GM18520 (cell line): ENCODE measurements around the gene UTP20.
A peak's percentile ranks its signal among the peaks of the same experiment; 100 is the strongest.

Source experiments
- ATAC-seq: cut with Tn5 transposase; IDR thresholded peaks from one replicate; pipeline ENCODE4 v1.9.1; 2021; ENCODE audit not compliant: unreplicated experiment

UTP20 gene

DNA sequence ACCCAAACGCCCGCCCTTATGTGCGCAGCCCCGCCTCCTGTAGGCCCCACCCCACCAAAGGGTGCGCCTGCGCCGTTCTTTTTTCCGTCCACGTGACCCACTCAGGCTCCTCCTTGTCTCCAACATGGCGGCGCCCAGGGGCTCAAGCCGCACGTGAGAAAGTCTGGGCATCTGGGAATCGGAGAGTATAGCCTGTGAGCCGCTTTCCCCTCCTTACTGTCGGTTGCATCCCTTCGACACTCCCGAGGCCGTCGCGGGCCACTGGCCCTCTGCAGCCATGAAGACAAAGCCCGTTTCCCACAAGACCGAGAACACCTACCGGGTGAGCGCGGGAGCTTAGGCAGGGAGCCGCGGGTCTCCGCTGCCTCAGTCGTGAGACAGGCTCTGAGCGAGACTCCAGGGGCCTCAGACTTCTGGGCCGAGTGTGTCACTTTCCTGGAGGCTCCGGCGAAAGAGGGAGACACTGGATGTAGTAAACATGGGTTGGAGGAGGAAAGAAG is at the start of gene UTP20:
Gene UTP20, plus strand, starts transcription at position 100 of the 500 bp plus-strand sequence. Its CDS starts 178 bp downstream, at position 278.
- peak; percentile 96 for ATAC-seq

- no peak for ATAC-seq
These were observed 49.4 kb upstream of the UTP20 start for GRCh38 chr12:101230547-101230946.

DNA sequence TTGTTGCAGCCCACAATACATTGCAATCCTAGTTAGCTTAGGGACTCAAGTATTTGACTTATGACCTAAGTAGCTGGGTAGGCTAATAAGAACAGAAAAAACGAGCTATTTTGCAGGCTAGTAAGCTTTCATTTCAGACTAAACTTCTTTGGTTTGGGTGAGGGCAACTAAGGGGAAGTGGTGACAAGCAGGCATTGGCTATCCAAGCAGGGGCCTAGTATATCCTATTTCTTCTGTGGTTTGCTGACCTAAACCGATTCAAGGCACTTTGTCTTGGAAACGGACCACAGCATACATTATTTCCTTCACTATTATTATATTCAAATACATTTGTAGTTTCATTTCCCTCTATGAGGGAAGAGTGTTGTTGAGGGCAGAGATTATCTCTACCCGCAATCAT is 48.3 kb upstream of the UTP20 start:
- no peak for ATAC-seq

DNA sequence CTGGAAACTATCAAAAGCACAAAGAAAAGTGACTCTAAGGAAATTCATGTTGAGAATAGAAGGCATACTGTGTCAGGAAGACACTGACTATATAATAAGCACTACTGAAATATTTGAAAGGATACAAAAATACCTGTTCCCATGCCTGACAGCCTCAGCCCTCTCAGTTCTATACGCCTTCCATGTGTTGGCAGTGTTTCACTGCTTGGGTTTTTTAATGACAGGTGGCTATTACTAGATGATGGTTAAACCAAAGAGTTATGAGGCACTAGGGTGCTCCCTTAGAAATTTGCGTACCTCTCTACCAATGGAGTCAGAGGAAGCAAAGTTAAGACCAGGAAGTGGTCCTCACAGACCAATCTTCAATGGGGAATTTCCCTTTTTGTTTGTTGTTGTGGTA is 44.2 kb upstream of the UTP20 start:
- ATAC-seq, result no peak

- no peak for ATAC-seq
These were observed 41.6 kb upstream of the UTP20 start for GRCh38 chr12:101238306-101238705.

DNA sequence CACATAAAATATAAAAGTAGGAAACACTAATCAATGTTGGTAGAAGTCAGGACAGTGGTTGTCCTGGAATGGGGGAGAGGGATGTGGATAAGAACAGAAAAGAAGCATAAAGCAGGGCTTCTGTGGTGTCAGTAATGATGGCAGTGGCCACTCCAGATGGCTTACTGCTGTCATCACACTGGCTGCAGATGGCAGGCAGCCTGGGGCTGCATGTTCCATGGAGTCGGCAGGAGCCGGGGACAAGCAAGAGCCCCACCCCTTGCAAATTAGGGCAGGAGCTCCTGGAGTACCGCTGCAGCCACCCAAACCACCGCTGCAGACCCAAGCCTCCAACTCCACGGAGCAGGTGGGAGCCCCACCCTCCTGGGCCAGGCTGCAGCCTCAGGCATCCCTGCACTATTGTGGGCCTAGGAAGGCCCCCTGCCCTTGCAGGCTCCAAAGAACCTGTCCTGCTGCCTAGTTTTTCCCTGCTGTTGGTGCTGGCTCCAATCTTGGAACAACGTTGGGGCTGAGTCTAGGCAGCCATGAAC is 41.0 kb upstream of the UTP20 start:
- no peak for ATAC-seq

- no peak for ATAC-seq
These were observed 36.8 kb upstream of the UTP20 start for GRCh38 chr12:101243074-101243473.

DNA sequence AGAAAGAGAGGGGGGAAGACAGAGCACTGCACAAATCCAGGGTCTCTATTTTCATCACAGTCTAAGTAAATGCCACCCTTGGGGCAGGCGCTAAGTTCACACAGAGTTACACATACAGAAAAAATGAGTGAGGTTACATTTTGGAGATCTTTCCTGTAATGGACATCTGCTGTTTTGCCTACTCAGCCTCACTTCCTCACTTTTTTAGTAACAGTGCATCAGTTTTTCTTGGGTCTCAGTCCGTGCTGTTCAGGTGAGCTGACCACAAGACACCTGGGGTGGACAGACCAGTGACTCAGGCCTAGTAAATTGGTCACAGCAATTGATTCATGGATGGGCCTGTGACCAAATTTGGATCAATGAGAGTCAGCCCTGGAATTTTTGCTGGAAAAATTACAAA is 36.3 kb upstream of the UTP20 start:
- no peak for ATAC-seq

- no peak for ATAC-seq
These were observed 23.6 kb upstream of the UTP20 start for GRCh38 chr12:101256266-101256665.

- no peak for ATAC-seq
These were observed 22.5 kb upstream of the UTP20 start for GRCh38 chr12:101257357-101257756.

DNA sequence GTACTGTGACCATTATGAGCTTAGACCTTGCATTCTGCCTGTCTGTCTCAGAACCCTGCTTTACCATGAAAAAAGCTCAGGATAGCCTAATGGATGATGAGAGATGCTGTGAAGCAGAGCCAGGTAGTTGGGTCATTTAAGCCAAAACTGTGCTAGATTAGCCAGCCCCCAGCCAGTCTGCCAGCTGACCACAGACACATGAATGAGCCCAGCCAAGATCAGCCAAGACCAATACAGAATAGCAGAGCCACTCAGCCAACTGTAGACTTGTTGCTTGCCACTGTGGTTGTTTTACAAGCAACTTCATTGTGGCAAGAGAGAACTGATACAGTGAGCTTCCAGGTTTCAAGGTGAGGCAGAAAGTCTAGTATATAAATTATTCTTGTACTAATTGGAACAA is 12.8 kb upstream of the UTP20 start:
- no peak for ATAC-seq

GRCh38 chr12:101276433-101276832 is 3.5 kb upstream of the UTP20 start:
- no peak for ATAC-seq

- no peak for ATAC-seq
These were observed 2.5 kb upstream of the UTP20 start for GRCh38 chr12:101277443-101277842.

DNA sequence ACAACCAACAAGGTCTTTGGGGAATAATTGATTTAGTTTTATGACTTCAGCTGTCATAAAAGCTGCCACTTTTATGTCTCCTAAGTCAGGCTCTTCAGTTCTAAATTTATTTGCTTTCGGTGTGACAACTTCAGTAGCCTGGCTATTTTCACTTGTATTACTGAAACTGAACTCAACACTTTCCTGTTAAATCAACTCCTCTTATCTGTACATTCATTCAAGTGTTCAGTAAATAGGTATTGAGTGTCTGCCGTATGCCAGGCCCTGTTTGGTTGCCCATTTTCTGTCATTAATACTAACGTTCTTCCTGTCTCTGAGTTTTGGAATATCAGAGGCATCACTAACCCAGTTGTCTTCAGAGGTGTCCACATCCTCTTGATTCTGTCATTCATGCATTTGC is 7.5 kb downstream of the UTP20 start:
- no peak for ATAC-seq

- no peak for ATAC-seq
These were observed 17.8 kb downstream of the UTP20 start for GRCh38 chr12:101297661-101298060.

DNA sequence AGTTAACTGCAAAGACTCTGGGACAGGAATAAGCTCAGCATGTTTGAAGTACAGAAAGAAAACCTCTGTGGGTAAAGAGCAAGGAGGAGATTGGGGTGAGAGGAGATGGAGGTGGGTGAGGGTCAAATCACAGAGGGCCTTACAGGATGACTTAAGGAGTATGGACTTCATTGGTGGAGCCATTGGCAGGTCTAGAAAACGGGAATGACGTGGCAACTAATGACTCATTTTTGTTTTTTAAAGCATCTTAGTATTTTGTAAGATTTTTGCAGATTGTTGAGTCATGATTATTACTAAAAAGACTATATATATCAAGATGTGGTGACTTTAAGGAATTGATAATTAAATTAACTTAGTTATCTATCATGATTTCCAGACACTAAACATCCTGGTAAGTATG is 18.5 kb downstream of the UTP20 start:
- ATAC-seq, result no peak

GRCh38 chr12:101299346-101299745 is 19.4 kb downstream of the UTP20 start:
- no peak for ATAC-seq

- ATAC-seq, result no peak
These were observed 20.0 kb downstream of the UTP20 start for GRCh38 chr12:101299931-101300330.

GRCh38 chr12:101302741-101303140 is 22.8 kb downstream of the UTP20 start:
- ATAC-seq, result no peak

DNA sequence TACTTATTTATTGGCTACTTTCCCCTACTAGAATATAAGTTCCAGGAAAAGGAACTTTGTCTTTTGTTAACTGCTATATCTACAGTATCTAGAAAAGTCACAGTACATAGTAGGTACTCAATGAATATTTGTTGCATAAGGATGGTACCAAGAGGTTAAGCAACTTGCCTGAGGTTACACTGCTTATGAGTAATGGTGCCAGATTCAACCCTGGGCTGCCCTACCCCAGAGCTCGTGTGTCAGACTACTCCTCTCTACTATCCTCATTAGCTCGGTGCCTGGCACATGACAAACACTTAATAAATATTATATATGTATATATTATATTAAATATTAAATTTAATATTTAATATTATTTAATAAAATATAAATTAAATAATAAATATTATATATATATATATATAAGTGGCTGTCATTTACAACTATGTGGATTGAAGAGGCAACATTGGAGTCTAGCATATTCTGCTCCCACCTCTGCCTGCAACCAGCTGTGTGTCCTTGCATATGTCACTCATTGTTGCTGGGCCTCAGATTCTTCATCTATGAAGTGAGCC is 25.4 kb downstream of the UTP20 start:
- no peak for ATAC-seq

- ATAC-seq, result no peak
These were observed 25.9 kb downstream of the UTP20 start for GRCh38 chr12:101305794-101306193.

- ATAC-seq, result no peak
These were observed 42.6 kb downstream of the UTP20 start for GRCh38 chr12:101322480-101322879.

- ATAC-seq, result no peak
These were observed 43.4 kb downstream of the UTP20 start for GRCh38 chr12:101323255-101323654.
